Testis (tissue), 5 donors: ENCODE data around the gene ARRDC1. TPM values are rescaled to one million over a fixed set of nuclear protein-coding genes. Genes with fewer than 3 reads are reported as not detected.

ENCODE experiments used
- DNase-seq: peaks from one replicate; pipeline ENCODE4 v3.0.0-alpha.2; 2019
- H3K27ac ChIP-seq, 2 donors: fragments of 200-600 bp; sonication (generic); one replicate each; pipeline ENCODE4 v1.5.1; 2019
- H3K27me3 ChIP-seq: fragments of 200-600 bp; sonication (generic); one replicate; pipeline ENCODE4 v1.5.1; 2019
- H3K36me3 ChIP-seq: fragments of 200-600 bp; sonication (generic); one replicate; pipeline ENCODE4 v1.5.1; 2017; ENCODE audit warnings: low read depth; ENCODE audit errors: missing control alignments
- H3K4me1 ChIP-seq: fragments of 200-600 bp; sonication (generic); one replicate; pipeline ENCODE4 v1.5.1; 2019
- H3K4me3 ChIP-seq, 2 donors: fragments of 200-600 bp; sonication (generic); one replicate each; pipeline ENCODE4 v1.5.1; 2017 to 2019
- H3K9me3 ChIP-seq: fragments of 200-600 bp; sonication (generic); one replicate; pipeline ENCODE4 v1.5.1; 2017
- POLR2A ChIP-seq: fragments of 450-650 bp; IDR thresholded peaks from one replicate; pipeline ENCODE4 v1.6.1; 2017; ENCODE audit warnings: antibody characterized with exemption, mild to moderate bottlenecking, moderate library complexity
- WGBS, 2 donors: methylation state at CpG; one replicate each; pipeline ENCODE4 v1.1.5; 2018; 5-methylcytosine and 5-hydroxymethylcytosine counted together
- intact Hi-C: fragments of 100-400 bp; cut with DNase I; formaldehyde crosslinking; loops from one replicate; pipeline ENCODE4 v1.15.1; 2023; ENCODE audit warnings: low total_unique reads
- long read RNA-seq, 2 donors: transcript quantifications; one replicate each; lab custom pipeline, GENCODE V29; 2026
- polyA plus RNA-seq: library from polyadenylated mRNA; stranded (reverse); fragments of 350-450 nt; fragmentation: Illumina TruSeq; extraction: RNeasy Lipid Tissue Mini Kit (QIAGEN cat#74804); gene quantifications from one replicate; pipeline ENCODE4 v1.2.3, GENCODE V29; 2014; ENCODE audit warnings: low read depth, low replicate concordance; ENCODE audit not compliant: insufficient read depth
- total RNA-seq, 2 donors: library from RNA; depleted of rRNA; stranded (reverse); fragments of >200 nt; gene quantifications; one replicate each; pipeline ENCODE4 v1.2.3, GENCODE V29; 2016
- TF ChIP-seq, protein P1 (sequence below), 3 experiments: fragments of 450-650 bp in 2 of 3; fragments of 200-600 bp in 1 of 3; sonication (generic) in 1 of 3; IDR thresholded peaks; one replicate each; pipeline ENCODE4 v1.5.1; 2016 to 2019; ENCODE audit warnings: antibody characterized with exemption in 3 of 3, mild to moderate bottlenecking in 2 of 3, moderate library complexity in 1 of 3

The ARRDC1 gene, protein sequence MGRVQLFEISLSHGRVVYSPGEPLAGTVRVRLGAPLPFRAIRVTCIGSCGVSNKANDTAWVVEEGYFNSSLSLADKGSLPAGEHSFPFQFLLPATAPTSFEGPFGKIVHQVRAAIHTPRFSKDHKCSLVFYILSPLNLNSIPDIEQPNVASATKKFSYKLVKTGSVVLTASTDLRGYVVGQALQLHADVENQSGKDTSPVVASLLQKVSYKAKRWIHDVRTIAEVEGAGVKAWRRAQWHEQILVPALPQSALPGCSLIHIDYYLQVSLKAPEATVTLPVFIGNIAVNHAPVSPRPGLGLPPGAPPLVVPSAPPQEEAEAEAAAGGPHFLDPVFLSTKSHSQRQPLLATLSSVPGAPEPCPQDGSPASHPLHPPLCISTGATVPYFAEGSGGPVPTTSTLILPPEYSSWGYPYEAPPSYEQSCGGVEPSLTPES
- 10 to 100 TPM; 38.2 to 47.6 TPM for total RNA-seq
- polyA plus RNA-seq = 36.8 TPM
- long read RNA-seq, donor 1, partial matches to known transcripts = 7 of 16 reads
- long read RNA-seq, donor 1, other reads (novel, unspliced or antisense) = 6 of 16 reads
- long read RNA-seq, donor 2, transcript ARRDC1-205 (4 exons, 866 nt) = major isoform, 5 of 8 reads
- long read RNA-seq, donor 2, partial matches to known transcripts = 0 of 8 reads
- long read RNA-seq, donor 2, other reads (novel, unspliced or antisense) = 0 of 8 reads

GRCh38 chr9:137605121-137606004 lies at the start of gene ARRDC1:
Gene ARRDC1 (plus strand): TSS chr9:137605686. CDS start chr9:137605718, 32 bp downstream.
- no peaks in the 10 kb centered on the region for H3K9me3 ChIP-seq
- intact Hi-C loops = no loop called here
- H3K27ac ChIP-seq = peak within 1 kb of the TSS; percentile 3 to 72
- no peaks in the 10 kb centered on the region for H3K27me3 ChIP-seq
- H3K36me3 ChIP-seq = no peaks in the 10 kb centered on the region
- peak within 1 kb of the TSS; percentile 67 to 69 for H3K4me3 ChIP-seq
- 1 to 2% methylated on average over 9 to 27 of the region's 111 CpGs for WGBS, 2 donors
- TF ChIP-seq, protein P1, sequence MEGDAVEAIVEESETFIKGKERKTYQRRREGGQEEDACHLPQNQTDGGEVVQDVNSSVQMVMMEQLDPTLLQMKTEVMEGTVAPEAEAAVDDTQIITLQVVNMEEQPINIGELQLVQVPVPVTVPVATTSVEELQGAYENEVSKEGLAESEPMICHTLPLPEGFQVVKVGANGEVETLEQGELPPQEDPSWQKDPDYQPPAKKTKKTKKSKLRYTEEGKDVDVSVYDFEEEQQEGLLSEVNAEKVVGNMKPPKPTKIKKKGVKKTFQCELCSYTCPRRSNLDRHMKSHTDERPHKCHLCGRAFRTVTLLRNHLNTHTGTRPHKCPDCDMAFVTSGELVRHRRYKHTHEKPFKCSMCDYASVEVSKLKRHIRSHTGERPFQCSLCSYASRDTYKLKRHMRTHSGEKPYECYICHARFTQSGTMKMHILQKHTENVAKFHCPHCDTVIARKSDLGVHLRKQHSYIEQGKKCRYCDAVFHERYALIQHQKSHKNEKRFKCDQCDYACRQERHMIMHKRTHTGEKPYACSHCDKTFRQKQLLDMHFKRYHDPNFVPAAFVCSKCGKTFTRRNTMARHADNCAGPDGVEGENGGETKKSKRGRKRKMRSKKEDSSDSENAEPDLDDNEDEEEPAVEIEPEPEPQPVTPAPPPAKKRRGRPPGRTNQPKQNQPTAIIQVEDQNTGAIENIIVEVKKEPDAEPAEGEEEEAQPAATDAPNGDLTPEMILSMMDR (IDR thresholded peaks at IDR 0.05) = no peak
- peak; percentile 93 for DNase-seq
- peaks cover 22% of the 10 kb centered on the region for H3K4me1 ChIP-seq

DNA sequence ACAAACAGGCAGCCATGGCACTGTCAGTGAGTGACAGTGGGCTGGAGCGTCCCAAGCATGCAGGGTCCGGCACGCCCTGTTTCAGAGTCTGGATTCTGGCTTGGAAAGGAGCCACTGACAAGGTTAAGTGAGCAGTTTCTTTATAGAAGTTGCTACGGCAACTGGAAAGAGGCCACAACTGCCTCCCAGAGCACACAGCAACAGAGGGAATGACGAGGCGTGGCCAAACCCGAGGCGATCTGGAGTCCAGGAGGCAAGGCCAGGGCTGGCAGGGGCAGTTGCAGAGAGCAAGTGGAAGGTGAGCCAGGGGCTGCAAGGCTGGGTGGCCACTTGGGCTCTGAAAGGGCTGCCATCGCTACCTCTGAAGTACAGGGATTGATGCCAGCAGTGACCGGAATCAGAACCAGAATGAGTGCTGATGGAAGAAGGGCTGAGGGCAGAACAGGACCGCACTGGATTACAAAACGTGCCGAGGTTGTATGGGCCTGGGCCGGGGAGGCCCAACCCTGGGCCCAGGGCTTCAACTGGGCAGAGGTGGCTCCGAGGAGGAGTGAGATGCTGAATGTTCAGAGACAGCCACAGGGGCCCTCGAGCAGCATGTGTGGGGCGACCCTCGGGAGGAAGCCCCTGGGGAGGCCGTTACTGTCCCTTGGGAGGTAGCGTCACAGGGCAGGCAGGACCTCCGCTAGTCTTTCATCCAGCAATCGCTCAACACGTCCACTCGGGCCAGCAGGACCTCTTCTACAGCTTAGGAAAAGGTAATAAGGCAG lies 49.2 kb upstream of the ARRDC1 start:
- Histone ChIP-seq H3K4me3 (no peak overlapping the region), H3K4me1 (peaks cover 4% of the 10 kb centered on the region), H3K27me3 (no peaks in the 10 kb centered on the region), H3K9me3 (no peaks in the 10 kb centered on the region), H3K27ac (no peak overlapping the region), H3K36me3 (no peaks in the 10 kb centered on the region)
- no peak for TF ChIP-seq POLR2A
- TF ChIP-seq, protein P1 (IDR thresholded peaks at IDR 0.05) = no peak
- WGBS, 2 donors = 79 to 80% methylated on average over 22 to 24 of the region's 24 CpGs
- intact Hi-C loops = no loop called here
- no peak for DNase-seq

DNA sequence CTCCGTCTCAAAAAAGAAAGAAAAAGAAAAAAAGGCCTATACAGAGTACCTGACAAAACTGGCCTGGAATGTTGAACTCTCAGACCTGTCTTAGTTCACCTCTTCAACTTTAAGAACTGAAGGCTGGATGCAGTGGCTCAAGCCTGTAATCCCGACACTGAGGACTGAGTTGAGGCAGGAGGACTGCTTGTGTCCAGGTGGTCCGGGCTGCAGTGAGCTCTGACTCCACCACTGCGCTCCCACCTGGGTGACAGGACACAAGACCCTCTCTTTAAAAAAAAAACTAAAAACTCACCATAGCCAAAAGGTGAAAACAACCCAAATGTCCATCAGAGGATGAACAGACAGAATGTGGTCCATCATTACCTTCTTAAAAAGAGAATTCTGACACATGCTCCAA lies 47.4 kb upstream of the ARRDC1 start:
- Histone ChIP-seq H3K36me3 (no peaks in the 10 kb centered on the region), H3K4me3 (no peak overlapping the region), H3K27ac (no peak overlapping the region), H3K27me3 (no peaks in the 10 kb centered on the region), H3K9me3 (no peaks in the 10 kb centered on the region), H3K4me1 (no peaks in the 10 kb centered on the region)
- TF ChIP-seq, protein P1 (IDR thresholded peaks at IDR 0.05) = no peak
- TF ChIP-seq POLR2A = no peak
- DNase-seq = no peak
- WGBS, 2 donors = 92 to 97% methylated on average over 4 of the region's 4 CpGs
- intact Hi-C loops = no loop called here

GRCh38 chr9:137564134-137564533 lies 41.4 kb upstream of the ARRDC1 start:
- no peak for TF ChIP-seq POLR2A
- TF ChIP-seq, protein P1 (IDR thresholded peaks at IDR 0.05) = no peak
- WGBS, 2 donors = 94 to 95% methylated on average over 10 of the region's 10 CpGs
- H3K36me3 ChIP-seq = no peaks in the 10 kb centered on the region
- H3K27ac ChIP-seq = no peak overlapping the region
- no peak for DNase-seq
- H3K4me1 ChIP-seq = no peaks in the 10 kb centered on the region
- no peaks in the 10 kb centered on the region for H3K27me3 ChIP-seq
- no peak overlapping the region for H3K4me3 ChIP-seq
- no peaks in the 10 kb centered on the region for H3K9me3 ChIP-seq
- intact Hi-C loops = no loop called here
